ENCODE measurements around the gene MT1A. TPM values are rescaled to one million over a fixed set of nuclear protein-coding genes. Genes with fewer than 3 reads are reported as not detected.

MT1A gene
- polyA plus RNA-seq, 1 donor (not counting 4 experiments of a cell fraction or from before 2014, with no cell fraction given) = not detected

GRCh38 chr16:56679078-56679730 lies 40.7 kb downstream of the MT1A start:
- H3K4me1 ChIP-seq (ENCODE audit: control insufficient read depth, extremely low read depth, insufficient read depth, low read length) = peaks cover 25% of the 10 kb centered on the region
- FAIRE-seq (no peak), DNase-seq (ENCODE audit: low read depth, low spot score) (no peak)
- H3K9ac ChIP-seq (ENCODE audit: control insufficient read depth, extremely low read depth, insufficient read depth, low read length) = no peak overlapping the region
- no peak overlapping the region for H3K4me2 ChIP-seq (ENCODE audit: control insufficient read depth, extremely low read depth, insufficient read depth, low read depth, low read length)
- H3K36me3 ChIP-seq (ENCODE audit: control insufficient read depth in 2 of 2, extremely low read depth in 1 of 2, insufficient read depth in 2 of 2, low read length in 2 of 2) = peaks cover 0 to 2% of the 10 kb centered on the region in 2 experiments
- dilution Hi-C loops (cut with MboI; ENCODE audit: extremely low pct_ligation_motif_present, low sequenced_read_pairs) = no loop called here
- H2AFZ ChIP-seq (ENCODE audit: control insufficient read depth, low read length) = no peak overlapping the region
- no peaks in the 10 kb centered on the region for H3K9me3 ChIP-seq (ENCODE audit: control insufficient read depth, low read depth, low read length)
- H3K9me1 ChIP-seq (ENCODE audit: control insufficient read depth, extremely low read depth, insufficient read depth, low read length) = no peaks in the 10 kb centered on the region
- H3K27me3 ChIP-seq (ENCODE audit: control insufficient read depth, extremely low read depth, insufficient read depth, low read length) = no peaks in the 10 kb centered on the region
- H3K27ac ChIP-seq (ENCODE audit: control insufficient read depth, insufficient read depth, low read length) = no peak overlapping the region
- H3K79me2 ChIP-seq (ENCODE audit: control insufficient read depth, insufficient read depth, low read length) = peaks cover 4% of the 10 kb centered on the region
- no peaks in the 10 kb centered on the region for H4K20me1 ChIP-seq (ENCODE audit: control insufficient read depth, extremely low read depth, insufficient read depth, low read length)
- H3K4me3 ChIP-seq (ENCODE audit: control insufficient read depth in 2 of 3, extremely low read depth in 1 of 3, insufficient read depth in 2 of 3, low read depth in 1 of 3, low read length in 3 of 3) = no peak overlapping the region
- TF ChIP-seq, protein P1, sequence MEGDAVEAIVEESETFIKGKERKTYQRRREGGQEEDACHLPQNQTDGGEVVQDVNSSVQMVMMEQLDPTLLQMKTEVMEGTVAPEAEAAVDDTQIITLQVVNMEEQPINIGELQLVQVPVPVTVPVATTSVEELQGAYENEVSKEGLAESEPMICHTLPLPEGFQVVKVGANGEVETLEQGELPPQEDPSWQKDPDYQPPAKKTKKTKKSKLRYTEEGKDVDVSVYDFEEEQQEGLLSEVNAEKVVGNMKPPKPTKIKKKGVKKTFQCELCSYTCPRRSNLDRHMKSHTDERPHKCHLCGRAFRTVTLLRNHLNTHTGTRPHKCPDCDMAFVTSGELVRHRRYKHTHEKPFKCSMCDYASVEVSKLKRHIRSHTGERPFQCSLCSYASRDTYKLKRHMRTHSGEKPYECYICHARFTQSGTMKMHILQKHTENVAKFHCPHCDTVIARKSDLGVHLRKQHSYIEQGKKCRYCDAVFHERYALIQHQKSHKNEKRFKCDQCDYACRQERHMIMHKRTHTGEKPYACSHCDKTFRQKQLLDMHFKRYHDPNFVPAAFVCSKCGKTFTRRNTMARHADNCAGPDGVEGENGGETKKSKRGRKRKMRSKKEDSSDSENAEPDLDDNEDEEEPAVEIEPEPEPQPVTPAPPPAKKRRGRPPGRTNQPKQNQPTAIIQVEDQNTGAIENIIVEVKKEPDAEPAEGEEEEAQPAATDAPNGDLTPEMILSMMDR (optimal IDR thresholded peaks at IDR 0.05 in 1 of 3, IDR thresholded peaks at IDR 0.05 in 1 of 3, conservative IDR thresholded peaks at IDR 0.05 in 1 of 3; ENCODE audit: extremely low read depth in 1 of 3, insufficient read depth in 2 of 3, low read length in 3 of 3) = no peak
- no peak for TF ChIP-seq EZH2 (IDR thresholded peaks at IDR 0.05; ENCODE audit: low read length)

- TF ChIP-seq, protein P1 (optimal IDR thresholded peaks at IDR 0.05 in 1 of 3, IDR thresholded peaks at IDR 0.05 in 1 of 3, conservative IDR thresholded peaks at IDR 0.05 in 1 of 3; ENCODE audit: extremely low read depth in 1 of 3, insufficient read depth in 2 of 3, low read length in 3 of 3) = no peak
- TF ChIP-seq EZH2 (IDR thresholded peaks at IDR 0.05; ENCODE audit: low read length) = no peak
- dilution Hi-C loops (cut with MboI; ENCODE audit: extremely low pct_ligation_motif_present, low sequenced_read_pairs) = no loop called here
Measured at GRCh38 chr16:56679818-56680217, 41.4 kb downstream of the MT1A start.

More at GRCh38 chr16:56679818-56680217, 41.4 kb downstream of the MT1A start:
- Histone ChIP-seq H3K4me1 (ENCODE audit: control insufficient read depth, extremely low read depth, insufficient read depth, low read length) (peaks cover 30% of the 10 kb centered on the region), H3K27ac (ENCODE audit: control insufficient read depth, insufficient read depth, low read length) (no peak overlapping the region), H3K9me3 (ENCODE audit: control insufficient read depth, low read depth, low read length) (no peaks in the 10 kb centered on the region), H3K79me2 (ENCODE audit: control insufficient read depth, insufficient read depth, low read length) (peaks cover 4% of the 10 kb centered on the region), H3K27me3 (ENCODE audit: control insufficient read depth, extremely low read depth, insufficient read depth, low read length) (no peaks in the 10 kb centered on the region), H3K4me3 (ENCODE audit: control insufficient read depth in 2 of 3, extremely low read depth in 1 of 3, insufficient read depth in 2 of 3, low read depth in 1 of 3, low read length in 3 of 3) (no peak overlapping the region), H3K36me3 (ENCODE audit: control insufficient read depth in 2 of 2, extremely low read depth in 1 of 2, insufficient read depth in 2 of 2, low read length in 2 of 2) (peaks cover 0 to 3% of the 10 kb centered on the region in 2 experiments), H3K9me1 (ENCODE audit: control insufficient read depth, extremely low read depth, insufficient read depth, low read length) (no peaks in the 10 kb centered on the region), H4K20me1 (ENCODE audit: control insufficient read depth, extremely low read depth, insufficient read depth, low read length) (no peaks in the 10 kb centered on the region), H3K4me2 (ENCODE audit: control insufficient read depth, extremely low read depth, insufficient read depth, low read depth, low read length) (no peak overlapping the region), H3K9ac (ENCODE audit: control insufficient read depth, extremely low read depth, insufficient read depth, low read length) (no peak overlapping the region), H2AFZ (ENCODE audit: control insufficient read depth, low read length) (no peak overlapping the region)
- no peak for FAIRE-seq
- no peak for DNase-seq (ENCODE audit: low read depth, low spot score)

Data from keratinocyte (primary cell).